B cell (primary cell): Measurements from ENCODE around the gene KHDC3L.

Source experiments
- EZH2 ChIP-seq: IDR thresholded peaks from 2 replicates; pipeline ENCODE4 v1.6.1; 2012; ENCODE audit warnings: borderline replicate concordance, low read depth, mild to moderate bottlenecking, moderate library complexity, low read length; ENCODE audit not compliant: insufficient read depth, poor library complexity, severe bottlenecking
- TF ChIP-seq, protein P1 (sequence below): fragments of 200-600 bp; IDR thresholded peaks from one replicate; pipeline ENCODE4 v1.8.0; 2022; ENCODE audit warnings: antibody characterized with exemption, mild to moderate bottlenecking

DNA sequence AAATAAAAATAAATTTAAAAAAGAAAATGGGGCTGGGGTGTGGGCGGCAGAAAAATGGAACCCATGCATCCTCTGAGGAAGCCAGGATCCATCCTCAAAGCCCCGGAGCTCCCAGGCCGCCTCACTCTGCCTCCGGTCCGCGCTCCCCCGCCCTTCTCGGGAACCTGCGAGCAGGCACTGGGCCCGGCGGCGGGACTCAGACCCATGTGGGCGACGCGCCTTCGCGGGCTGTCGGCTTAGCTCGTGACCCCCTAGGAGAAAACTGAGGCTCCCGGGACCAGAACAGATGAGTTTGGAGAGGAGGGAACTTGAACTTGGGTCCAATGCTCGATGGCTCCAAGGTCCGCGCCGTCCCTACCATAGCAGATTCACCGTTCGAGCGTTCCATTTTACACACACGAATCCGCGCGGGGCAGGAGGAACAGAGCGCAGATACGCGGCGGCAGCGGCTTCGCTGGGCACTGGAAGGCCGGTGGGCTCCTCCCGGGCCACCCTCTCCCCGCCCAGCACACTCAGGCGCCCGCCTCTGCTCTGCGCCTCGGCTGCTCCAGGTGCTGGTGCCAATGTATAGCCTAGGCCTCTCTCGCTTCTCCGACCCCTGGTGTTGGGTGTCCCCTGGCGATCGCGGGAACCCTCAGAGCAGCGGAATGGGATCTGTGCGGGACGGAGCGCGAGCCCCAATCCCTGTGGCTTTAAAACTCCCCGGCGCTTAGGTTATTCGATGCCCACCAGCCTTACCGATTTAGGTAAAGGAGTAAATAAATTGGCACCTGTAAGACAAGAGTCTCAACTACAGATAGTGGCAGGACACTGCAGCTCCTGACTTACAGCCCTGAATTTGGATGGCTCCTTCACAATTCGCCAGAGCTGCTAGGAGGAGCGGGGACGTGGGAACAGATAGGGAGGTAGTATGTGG lies 47.6 kb upstream of the KHDC3L start:
- TF ChIP-seq EZH2 = no peak
- TF ChIP-seq, protein P1, sequence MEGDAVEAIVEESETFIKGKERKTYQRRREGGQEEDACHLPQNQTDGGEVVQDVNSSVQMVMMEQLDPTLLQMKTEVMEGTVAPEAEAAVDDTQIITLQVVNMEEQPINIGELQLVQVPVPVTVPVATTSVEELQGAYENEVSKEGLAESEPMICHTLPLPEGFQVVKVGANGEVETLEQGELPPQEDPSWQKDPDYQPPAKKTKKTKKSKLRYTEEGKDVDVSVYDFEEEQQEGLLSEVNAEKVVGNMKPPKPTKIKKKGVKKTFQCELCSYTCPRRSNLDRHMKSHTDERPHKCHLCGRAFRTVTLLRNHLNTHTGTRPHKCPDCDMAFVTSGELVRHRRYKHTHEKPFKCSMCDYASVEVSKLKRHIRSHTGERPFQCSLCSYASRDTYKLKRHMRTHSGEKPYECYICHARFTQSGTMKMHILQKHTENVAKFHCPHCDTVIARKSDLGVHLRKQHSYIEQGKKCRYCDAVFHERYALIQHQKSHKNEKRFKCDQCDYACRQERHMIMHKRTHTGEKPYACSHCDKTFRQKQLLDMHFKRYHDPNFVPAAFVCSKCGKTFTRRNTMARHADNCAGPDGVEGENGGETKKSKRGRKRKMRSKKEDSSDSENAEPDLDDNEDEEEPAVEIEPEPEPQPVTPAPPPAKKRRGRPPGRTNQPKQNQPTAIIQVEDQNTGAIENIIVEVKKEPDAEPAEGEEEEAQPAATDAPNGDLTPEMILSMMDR = no peak
